Heart left ventricle (tissue), 13 donors: ENCODE results near the gene G6PC3.

Experiments
- CTCF ChIP-seq, 12 donors: fragments of 200-600 bp; sonication (generic) in 4 of 12; IDR thresholded peaks; one replicate each; pipeline versions ENCODE4 v1.5.0 to v1.8.0; 2018 to 2022; ENCODE audit warnings: antibody characterized with exemption in 12 of 12, mild to moderate bottlenecking in 5 of 12
- POLR2A ChIP-seq, 2 donors: fragments of 450-650 bp; IDR thresholded peaks; one replicate each; pipeline ENCODE4 v1.6.1; 2017; ENCODE audit warnings: antibody characterized with exemption in 2 of 2, mild to moderate bottlenecking in 2 of 2, moderate library complexity in 2 of 2
- donor health status: ischemic (EF 13 %, LVEDD 7.1; RV severe dilation, severe dysfunction).
- donor health status: DM: no; HTN: yes; CAD: no.
- donor health status: DM: no; HTN: no; CAD: no.
- donor health status: ischemic (EF 25% LVEDD 6.9; RV normal size, moderate dysfunction).
- donor health status: ischemic (EF 25% LVEDD 5.7; RV mildly dilated, moderate dysfunction).
- donor health status: ischemic (EF 35%, LVEDD 5.7; RV mildly dilated, moderate dysfunction).
- donor health status: nonischemic (EF 11% LVEDD 7.7; RV severe dilation, severe dysfunction).
- donor health status: DM: yes; HTN: yes; CAD: no.
- donor health status: PGD.
- donor health status: ischemic (EF 29% LVEDD 5.4; RV normal size, mild dysfunction).
- donor health status: nonischemic (EF 23%, LVEDD 6.1; RV moderate dilation, normal function).

DNA sequence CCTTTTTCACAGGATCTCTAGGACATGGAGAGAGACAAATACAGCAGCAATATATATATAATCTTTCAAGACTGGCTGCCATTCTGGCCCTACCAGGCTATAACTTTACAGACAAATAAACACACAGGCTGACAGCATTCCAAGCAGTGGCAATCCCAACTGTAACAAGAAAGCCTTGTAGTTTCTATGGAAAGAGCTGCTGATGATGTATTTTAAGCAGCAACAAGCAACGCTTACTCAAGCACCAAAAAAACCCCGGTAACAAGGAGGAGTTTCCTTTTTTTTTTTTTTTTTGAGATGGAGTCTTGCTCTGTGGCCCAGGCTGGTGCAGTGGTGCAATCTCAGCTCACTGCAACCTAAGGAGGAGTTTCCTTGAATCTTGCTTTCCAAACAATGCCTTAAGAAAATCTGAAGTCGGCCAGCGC is 27.3 kb upstream of the G6PC3 start:
- TF ChIP-seq POLR2A (IDR thresholded peaks at IDR 0.05) (no peak), CTCF (IDR thresholded peaks at IDR 0.05) (no peak)
